GM11168 (cell line): ENCODE results near the gene POLE4.

ENCODE experiments used
- in situ Hi-C: fragments of 300-500 bp; cut with MboI; formaldehyde crosslinking; loops from one replicate; pipeline ENCODE4 v1.12.0; 2022; ENCODE audit warnings: low sequenced_read_pairs; ENCODE audit not compliant: unreplicated experiment

POLE4 gene

GRCh38 chr2:74958274-74959105 is at the start of gene POLE4:
TSS of gene POLE4 (plus strand) at chr2:74958643. CDS start at chr2:74958680, 37 bp downstream.
- in situ Hi-C loops: no loop called here

GRCh38 chr2:74908748-74909444 is 49.5 kb upstream of the POLE4 start:
- in situ Hi-C loops: loop anchor here (25.0 kb wide), 1 partner anchor 703 kb away; no protein-coding TSS in a partner anchor

DNA sequence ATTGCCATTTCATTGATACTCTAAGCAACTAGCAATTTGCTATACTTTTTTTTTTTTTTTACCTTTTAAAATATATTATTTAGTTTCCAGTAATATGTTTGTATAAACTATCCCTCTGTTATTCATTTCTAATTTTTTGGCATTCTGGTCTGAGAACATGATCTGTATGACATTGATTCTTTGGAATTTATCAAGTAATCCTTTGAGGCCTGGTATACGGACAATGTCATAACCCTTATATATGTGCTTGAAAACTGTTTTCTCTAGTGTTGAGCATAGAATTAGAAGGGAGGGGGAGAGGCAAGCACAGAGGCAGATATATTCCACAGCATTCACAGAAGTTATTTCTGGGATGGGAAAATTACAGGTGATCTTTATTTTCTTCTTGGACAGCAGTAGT is 48.2 kb upstream of the POLE4 start:
- in situ Hi-C loops: loop anchor here (25.0 kb wide), 1 partner anchor 702 kb away; no protein-coding TSS in a partner anchor

- in situ Hi-C loops: loop anchor here (25.0 kb wide), 1 partner anchor 701 kb away; no protein-coding TSS in a partner anchor
Measured at GRCh38 chr2:74911061-74911460, 47.4 kb upstream of the POLE4 start.

- in situ Hi-C loops: loop anchor here (25.0 kb wide), 1 partner anchor 697 kb away; no protein-coding TSS in a partner anchor
Measured at GRCh38 chr2:74915743-74916142, 42.7 kb upstream of the POLE4 start.

GRCh38 chr2:74916394-74916793 is 42.0 kb upstream of the POLE4 start:
- in situ Hi-C loops: loop anchor here (25.0 kb wide), 1 partner anchor 696 kb away; no protein-coding TSS in a partner anchor

GRCh38 chr2:74917702-74918619 is 40.5 kb upstream of the POLE4 start:
- in situ Hi-C loops: loop anchor here (25.0 kb wide), 1 partner anchor 694 kb away; no protein-coding TSS in a partner anchor

DNA sequence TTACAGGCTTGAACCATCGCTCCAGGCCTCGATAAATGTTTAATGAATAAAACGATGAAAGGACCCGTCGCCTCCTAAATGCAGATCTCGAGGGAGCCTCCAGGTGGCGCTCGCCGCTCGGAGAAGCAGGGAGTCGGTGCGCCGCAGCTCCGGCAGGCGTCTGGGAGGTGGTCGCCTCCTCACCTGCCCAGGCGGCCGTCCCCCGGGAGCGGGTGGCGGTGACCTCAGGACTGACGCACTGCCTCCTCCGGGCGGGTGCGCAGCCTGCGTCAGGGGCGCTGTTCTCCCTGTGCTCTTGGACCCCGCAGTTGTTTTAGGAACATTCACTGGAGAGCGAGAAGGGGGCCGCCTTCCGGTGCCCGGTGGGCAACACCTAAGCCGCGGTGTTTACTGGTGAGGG is 38.6 kb upstream of the POLE4 start:
- in situ Hi-C loops: loop anchor here (10.0 to 25.0 kb wide), 2 partner anchors 485 to 692 kb away; no protein-coding TSS in a partner anchor

DNA sequence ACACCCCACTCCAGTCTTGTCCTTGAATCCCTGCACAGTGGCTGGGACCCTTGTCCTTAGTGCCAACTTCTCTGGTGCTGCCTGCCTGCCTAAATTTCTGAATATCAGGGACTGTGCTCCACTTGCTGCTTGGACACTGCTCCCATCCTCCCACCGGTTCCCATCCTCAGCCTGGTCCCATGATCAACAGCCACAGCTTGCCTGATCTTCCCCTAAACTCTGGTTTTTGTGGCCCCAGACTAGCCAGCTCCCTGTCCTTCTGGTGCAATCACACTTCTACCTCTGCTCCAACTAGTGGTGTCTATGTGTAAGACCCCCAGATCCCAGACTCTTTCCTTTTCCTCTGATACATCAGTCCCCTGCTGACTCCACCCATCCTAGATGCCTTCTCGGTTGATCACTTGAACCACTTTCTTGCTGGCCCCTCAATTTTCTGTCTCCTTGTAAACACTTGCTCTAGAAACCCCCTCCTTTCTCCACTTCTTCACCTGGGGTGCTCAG is 37.2 kb upstream of the POLE4 start:
- in situ Hi-C loops: loop anchor here (10.0 to 25.0 kb wide), 2 partner anchors 484 to 691 kb away; no protein-coding TSS in a partner anchor

- in situ Hi-C loops: loop anchor here (10.0 to 25.0 kb wide), 2 partner anchors 482 to 690 kb away; no protein-coding TSS in a partner anchor
Measured at GRCh38 chr2:74922592-74923227, 35.7 kb upstream of the POLE4 start.

- in situ Hi-C loops: loop anchor here (10.0 to 25.0 kb wide), 2 partner anchors 480 to 688 kb away; no protein-coding TSS in a partner anchor
Measured at GRCh38 chr2:74924463-74925265, 33.8 kb upstream of the POLE4 start.

- in situ Hi-C loops: loop anchor here (10.0 kb wide), 1 partner anchor 479 kb away; no protein-coding TSS in a partner anchor
Measured at GRCh38 chr2:74925361-74925786, 33.1 kb upstream of the POLE4 start.

DNA sequence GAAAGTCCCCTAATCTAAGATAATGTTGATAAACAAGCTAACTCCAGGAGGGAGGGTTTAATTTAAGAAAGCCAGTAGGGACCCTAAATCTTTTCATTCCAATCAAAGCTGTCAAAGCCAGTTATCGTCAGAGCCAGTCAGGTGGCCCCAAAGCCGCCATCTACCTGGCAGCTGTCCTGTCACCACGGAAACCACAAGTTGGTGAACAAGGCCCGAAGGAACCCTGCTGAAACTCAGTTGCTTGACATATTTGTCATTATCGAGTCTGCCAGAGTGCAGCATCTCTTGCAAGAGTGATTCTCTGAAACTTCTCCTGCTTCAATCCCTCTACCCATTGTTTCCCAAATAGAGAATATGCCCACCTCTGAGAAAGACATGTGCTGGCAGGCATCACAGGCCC is 30.8 kb upstream of the POLE4 start:
- in situ Hi-C loops: loop anchor here (10.0 kb wide), 1 partner anchor 477 kb away; no protein-coding TSS in a partner anchor

GRCh38 chr2:74930811-74931486 is 27.5 kb upstream of the POLE4 start:
- in situ Hi-C loops: no loop called here

DNA sequence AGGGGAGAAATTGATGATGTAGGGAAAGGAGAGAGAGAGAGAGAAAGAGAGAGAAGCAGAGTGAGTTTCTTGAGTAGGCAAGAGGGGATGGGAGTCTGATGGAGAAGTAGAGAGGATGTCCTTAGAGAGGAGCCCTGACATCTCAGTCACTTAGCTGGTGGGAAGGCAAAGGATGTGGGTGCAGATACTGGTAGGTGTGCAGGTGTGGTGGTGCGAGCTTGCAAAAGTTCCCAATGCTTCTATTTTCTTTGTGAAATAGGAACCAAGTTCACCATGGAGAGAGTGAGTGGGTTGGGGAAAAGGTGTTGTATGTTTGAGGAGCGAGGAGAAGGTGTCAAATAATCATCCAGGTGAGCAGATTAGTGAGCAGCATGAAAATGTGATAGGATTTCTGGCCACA is 26.5 kb upstream of the POLE4 start:
- in situ Hi-C loops: no loop called here

DNA sequence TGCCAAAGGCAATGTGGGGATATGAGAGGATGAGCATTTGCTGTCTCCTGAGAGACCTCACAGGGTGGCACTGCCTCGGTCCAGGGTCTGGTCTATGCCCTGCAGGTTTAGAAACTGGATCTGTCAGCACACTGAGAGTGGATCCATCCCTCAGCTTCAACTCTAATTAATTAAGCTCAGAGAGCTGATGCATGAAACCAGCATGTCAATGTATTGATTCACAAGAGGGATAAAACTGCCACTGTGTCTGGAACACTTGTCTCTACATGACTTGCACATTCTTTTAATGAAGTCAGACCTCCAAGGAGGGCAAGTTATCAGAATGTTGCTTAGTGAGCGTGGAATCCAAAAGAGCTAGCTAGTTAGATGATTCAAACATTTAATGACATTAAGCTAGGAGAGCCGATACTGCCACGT is 22.5 kb upstream of the POLE4 start:
- in situ Hi-C loops: no loop called here

DNA sequence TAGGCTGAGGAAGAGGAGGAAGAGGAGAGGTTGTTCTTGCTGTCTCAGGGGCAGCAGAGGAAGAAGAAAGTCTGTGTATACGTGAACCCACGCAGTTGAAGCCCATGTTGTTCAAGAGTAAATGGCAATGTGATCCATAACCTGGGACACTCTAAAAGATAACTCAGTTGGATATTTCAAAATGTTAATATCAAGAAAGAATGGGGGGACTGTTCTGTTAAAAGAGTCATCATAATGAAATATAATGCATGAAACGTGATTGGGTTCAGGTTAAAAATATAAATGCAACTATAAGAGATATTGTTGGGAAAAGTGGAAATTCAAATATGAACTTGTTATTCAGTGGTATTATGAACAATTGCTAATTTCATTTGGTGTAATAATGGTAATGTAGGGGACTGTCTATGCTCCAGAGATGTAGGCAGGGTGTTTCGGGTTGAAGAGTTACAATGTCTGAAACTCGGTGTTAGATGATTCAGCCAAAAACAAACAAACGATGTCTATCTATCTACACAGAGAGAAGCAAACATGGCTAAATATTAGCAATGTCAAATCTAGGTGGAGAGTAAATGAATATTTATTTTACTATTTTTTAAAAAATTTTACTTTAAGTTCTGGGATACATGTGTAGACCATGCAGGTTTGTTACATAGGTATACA is 21.1 kb upstream of the POLE4 start:
- in situ Hi-C loops: no loop called here
